GM12878 (cell line): ENCODE results near the gene DNAJC22. TPM values are rescaled to one million over a fixed set of nuclear protein-coding genes. Genes with fewer than 3 reads are reported as not detected.

Experiments
- polyA plus RNA-seq, 11 experiments: library from polyadenylated mRNA; depleted of rRNA in 4 of 11; unstranded in 6 of 11; stranded (reverse) in 5 of 11; fragments of >200 nt; fragmentation: Nextera tagmentation in 4 of 11; fragmentation: Illumina TruSeq in 1 of 11; extraction: Ambion mirVana in 4 of 11; extraction: Trizol in 1 of 11; gene quantifications; 1 replicate in 1 of 11; 2 replicates in 10 of 11; pipeline versions ENCODE4 v1.2.1 to v1.2.3, GENCODE V29; 2011 to 2016; ENCODE audit warnings: inconsistent platforms in 2 of 11, missing spikeins in 2 of 11, low read depth in 1 of 11
- total RNA-seq, 4 experiments: library from RNA; depleted of rRNA in 3 of 4; stranded (reverse); fragments of >200 nt in 3 of 4; fragmentation: Illumina TruSeq in 1 of 4; extraction: Trizol in 1 of 4; gene quantifications; 2 replicates each; pipeline versions ENCODE4 v1.2.1 to v1.2.3, GENCODE V29; 2013 to 2021

The DNAJC22 gene
- total and polyA plus RNA-seq, 10 of the 15 experiments (the other 5 are each of a cell fraction or from before 2014, with no cell fraction given): 0.06 to 0.61 (median 0.13) TPM; not detected in 3

Other genes starting within 250 kb of the DNAJC22 start
Only the 7 nearest of the 10 such genes appear.
- gene TUBA1A, start 157.8 kb upstream of the DNAJC22 start, total RNA-seq (2014; rRNA removed): 281 and 336 TPM in 2 replicates
- gene TUBA1A, start 157.8 kb upstream of the DNAJC22 start, total RNA-seq (2014; rRNA removed; fragmentation: Illumina TruSeq; extraction: Trizol): 188 and 209 TPM in 2 replicates
- gene TUBA1A, start 157.8 kb upstream of the DNAJC22 start, total RNA-seq (2021): 148 and 167 TPM in 2 replicates
- gene TUBA1A, start 157.8 kb upstream of the DNAJC22 start, polyA plus RNA-seq (2011; rRNA removed): 78.7 and 129 TPM in 2 replicates
- gene TUBA1A, start 157.8 kb upstream of the DNAJC22 start, polyA plus RNA-seq (2014; fragmentation: Illumina TruSeq; extraction: Trizol): 340 and 395 TPM in 2 replicates
- gene TUBA1A, start 157.8 kb upstream of the DNAJC22 start, polyA plus RNA-seq (2014; fragmentation: Nextera tagmentation; extraction: Ambion mirVana): 100 to 1,000 TPM; 431 to 496 TPM
- 259 and 311 TPM in 2 replicates for gene TUBA1A, start 157.8 kb upstream of the DNAJC22 start, polyA plus RNA-seq (2014; rRNA removed)
- 100 to 1,000 TPM; 200 to 217 TPM for gene TUBA1A, start 157.8 kb upstream of the DNAJC22 start, polyA plus RNA-seq (2016; fragmentation: Nextera tagmentation; extraction: Ambion mirVana)
- gene TUBA1C, start 81.8 kb upstream of the DNAJC22 start, total RNA-seq (2014; rRNA removed): 449 and 453 TPM in 2 replicates
- gene TUBA1C, start 81.8 kb upstream of the DNAJC22 start, total RNA-seq (2014; rRNA removed; fragmentation: Illumina TruSeq; extraction: Trizol): 333 and 343 TPM in 2 replicates
- 318 and 323 TPM in 2 replicates for gene TUBA1C, start 81.8 kb upstream of the DNAJC22 start, total RNA-seq (2021)
- 406 and 821 TPM in 2 replicates for gene TUBA1C, start 81.8 kb upstream of the DNAJC22 start, polyA plus RNA-seq (2011; rRNA removed)
- gene TUBA1C, start 81.8 kb upstream of the DNAJC22 start, polyA plus RNA-seq (2014; fragmentation: Illumina TruSeq; extraction: Trizol): 958 and 1,003 TPM in 2 replicates
- gene TUBA1C, start 81.8 kb upstream of the DNAJC22 start, polyA plus RNA-seq (2014; fragmentation: Nextera tagmentation; extraction: Ambion mirVana): 100 to 1,000 TPM; 285 to 374 TPM
- gene TUBA1C, start 81.8 kb upstream of the DNAJC22 start, polyA plus RNA-seq (2014; rRNA removed): 716 and 733 TPM in 2 replicates
- gene TUBA1C, start 81.8 kb upstream of the DNAJC22 start, polyA plus RNA-seq (2016; fragmentation: Nextera tagmentation; extraction: Ambion mirVana): 100 to 1,000 TPM; 432 to 449 TPM
- gene PRPH, start 51.7 kb upstream of the DNAJC22 start, total RNA-seq (2014; rRNA removed): 0.22 and 0.23 TPM in 2 replicates
- gene PRPH, start 51.7 kb upstream of the DNAJC22 start, total RNA-seq (2014; rRNA removed; fragmentation: Illumina TruSeq; extraction: Trizol): 0.09 TPM in 1 of 2 replicates, not detected in the other
- 0.31 TPM in 1 of 2 replicates, not detected in the other for gene PRPH, start 51.7 kb upstream of the DNAJC22 start, total RNA-seq (2021)
- not detected in 2 replicates for gene PRPH, start 51.7 kb upstream of the DNAJC22 start, polyA plus RNA-seq (2011; rRNA removed)
- 0.09 TPM in 1 of 2 replicates, not detected in the other for gene PRPH, start 51.7 kb upstream of the DNAJC22 start, polyA plus RNA-seq (2014; fragmentation: Illumina TruSeq; extraction: Trizol)
- under 1 TPM; 0.11 to 0.16 TPM for gene PRPH, start 51.7 kb upstream of the DNAJC22 start, polyA plus RNA-seq (2014; fragmentation: Nextera tagmentation; extraction: Ambion mirVana)
- gene PRPH, start 51.7 kb upstream of the DNAJC22 start, polyA plus RNA-seq (2014; rRNA removed): 0.19 TPM in 1 of 2 replicates, not detected in the other
- under 1 TPM in 1 of 2 experiments, not detected in 1; 0.45 TPM for gene PRPH, start 51.7 kb upstream of the DNAJC22 start, polyA plus RNA-seq (2016; fragmentation: Nextera tagmentation; extraction: Ambion mirVana)
- 38.9 and 39.1 TPM in 2 replicates for gene TROAP, start 23.6 kb upstream of the DNAJC22 start, total RNA-seq (2014; rRNA removed)
- 40.1 and 44.2 TPM in 2 replicates for gene TROAP, start 23.6 kb upstream of the DNAJC22 start, total RNA-seq (2014; rRNA removed; fragmentation: Illumina TruSeq; extraction: Trizol)
- 48.8 and 58.2 TPM in 2 replicates for gene TROAP, start 23.6 kb upstream of the DNAJC22 start, total RNA-seq (2021)
- gene TROAP, start 23.6 kb upstream of the DNAJC22 start, polyA plus RNA-seq (2011; rRNA removed): 15.6 and 29.0 TPM in 2 replicates
- gene TROAP, start 23.6 kb upstream of the DNAJC22 start, polyA plus RNA-seq (2014; fragmentation: Illumina TruSeq; extraction: Trizol): 41.8 and 93.7 TPM in 2 replicates
- gene TROAP, start 23.6 kb upstream of the DNAJC22 start, polyA plus RNA-seq (2014; fragmentation: Nextera tagmentation; extraction: Ambion mirVana): 10 to 100 TPM; 26.8 to 46.9 TPM
- gene TROAP, start 23.6 kb upstream of the DNAJC22 start, polyA plus RNA-seq (2014; rRNA removed): 69.9 and 75.4 TPM in 2 replicates
- gene TROAP, start 23.6 kb upstream of the DNAJC22 start, polyA plus RNA-seq (2016; fragmentation: Nextera tagmentation; extraction: Ambion mirVana): 10 to 100 TPM; 59.3 to 59.8 TPM
- gene C1QL4, start 9.7 kb upstream of the DNAJC22 start, total RNA-seq (2014; rRNA removed): not detected in 2 replicates
- gene C1QL4, start 9.7 kb upstream of the DNAJC22 start, total RNA-seq (2014; rRNA removed; fragmentation: Illumina TruSeq; extraction: Trizol): not detected in 2 replicates
- not detected in 2 replicates for gene C1QL4, start 9.7 kb upstream of the DNAJC22 start, total RNA-seq (2021)
- gene C1QL4, start 9.7 kb upstream of the DNAJC22 start, polyA plus RNA-seq (2011; rRNA removed): not detected in 2 replicates
- not detected in 2 replicates for gene C1QL4, start 9.7 kb upstream of the DNAJC22 start, polyA plus RNA-seq (2014; fragmentation: Illumina TruSeq; extraction: Trizol)
- not detected for gene C1QL4, start 9.7 kb upstream of the DNAJC22 start, polyA plus RNA-seq (2014; fragmentation: Nextera tagmentation; extraction: Ambion mirVana)
- gene C1QL4, start 9.7 kb upstream of the DNAJC22 start, polyA plus RNA-seq (2014; rRNA removed): 0.05 TPM in 1 of 2 replicates, not detected in the other
- not detected for gene C1QL4, start 9.7 kb upstream of the DNAJC22 start, polyA plus RNA-seq (2016; fragmentation: Nextera tagmentation; extraction: Ambion mirVana)
- 17.2 and 23.0 TPM in 2 replicates for gene SPATS2, start 20.6 kb downstream of the DNAJC22 start, total RNA-seq (2014; rRNA removed)
- 29.6 and 30.0 TPM in 2 replicates for gene SPATS2, start 20.6 kb downstream of the DNAJC22 start, total RNA-seq (2014; rRNA removed; fragmentation: Illumina TruSeq; extraction: Trizol)
- 22.7 and 26.2 TPM in 2 replicates for gene SPATS2, start 20.6 kb downstream of the DNAJC22 start, total RNA-seq (2021)
- 54.2 and 76.7 TPM in 2 replicates for gene SPATS2, start 20.6 kb downstream of the DNAJC22 start, polyA plus RNA-seq (2011; rRNA removed)
- 36.0 and 39.8 TPM in 2 replicates for gene SPATS2, start 20.6 kb downstream of the DNAJC22 start, polyA plus RNA-seq (2014; fragmentation: Illumina TruSeq; extraction: Trizol)
- gene SPATS2, start 20.6 kb downstream of the DNAJC22 start, polyA plus RNA-seq (2014; fragmentation: Nextera tagmentation; extraction: Ambion mirVana): 10 to 100 TPM in 1 of 2 experiments, 1 to 10 TPM in 1; 9.0 to 12.9 TPM
- gene SPATS2, start 20.6 kb downstream of the DNAJC22 start, polyA plus RNA-seq (2014; rRNA removed): 25.2 TPM in 2 replicates
- 10 to 100 TPM; 28.8 to 36.9 TPM for gene SPATS2, start 20.6 kb downstream of the DNAJC22 start, polyA plus RNA-seq (2016; fragmentation: Nextera tagmentation; extraction: Ambion mirVana)
- gene KCNH3, start 192.1 kb downstream of the DNAJC22 start, total RNA-seq (2014; rRNA removed): 0.11 and 0.45 TPM in 2 replicates
- 0.05 TPM in 1 of 2 replicates, not detected in the other for gene KCNH3, start 192.1 kb downstream of the DNAJC22 start, total RNA-seq (2014; rRNA removed; fragmentation: Illumina TruSeq; extraction: Trizol)
- 0.08 and 0.29 TPM in 2 replicates for gene KCNH3, start 192.1 kb downstream of the DNAJC22 start, total RNA-seq (2021)
- 0.03 TPM in 1 of 2 replicates, not detected in the other for gene KCNH3, start 192.1 kb downstream of the DNAJC22 start, polyA plus RNA-seq (2011; rRNA removed)
- gene KCNH3, start 192.1 kb downstream of the DNAJC22 start, polyA plus RNA-seq (2014; fragmentation: Illumina TruSeq; extraction: Trizol): 0.04 TPM in 1 of 2 replicates, not detected in the other
- not detected for gene KCNH3, start 192.1 kb downstream of the DNAJC22 start, polyA plus RNA-seq (2014; fragmentation: Nextera tagmentation; extraction: Ambion mirVana)
- 0.26 and 0.49 TPM in 2 replicates for gene KCNH3, start 192.1 kb downstream of the DNAJC22 start, polyA plus RNA-seq (2014; rRNA removed)
- gene KCNH3, start 192.1 kb downstream of the DNAJC22 start, polyA plus RNA-seq (2016; fragmentation: Nextera tagmentation; extraction: Ambion mirVana): not detected